ENCODE results near the gene UPF2. TPM values are rescaled to one million over a fixed set of nuclear protein-coding genes. Genes with fewer than 3 reads are reported as not detected.

UPF2 gene
- total RNA-seq, 6 donors from 2014 or later = 16.0 to 44.0 (median 17.3) TPM

DNA sequence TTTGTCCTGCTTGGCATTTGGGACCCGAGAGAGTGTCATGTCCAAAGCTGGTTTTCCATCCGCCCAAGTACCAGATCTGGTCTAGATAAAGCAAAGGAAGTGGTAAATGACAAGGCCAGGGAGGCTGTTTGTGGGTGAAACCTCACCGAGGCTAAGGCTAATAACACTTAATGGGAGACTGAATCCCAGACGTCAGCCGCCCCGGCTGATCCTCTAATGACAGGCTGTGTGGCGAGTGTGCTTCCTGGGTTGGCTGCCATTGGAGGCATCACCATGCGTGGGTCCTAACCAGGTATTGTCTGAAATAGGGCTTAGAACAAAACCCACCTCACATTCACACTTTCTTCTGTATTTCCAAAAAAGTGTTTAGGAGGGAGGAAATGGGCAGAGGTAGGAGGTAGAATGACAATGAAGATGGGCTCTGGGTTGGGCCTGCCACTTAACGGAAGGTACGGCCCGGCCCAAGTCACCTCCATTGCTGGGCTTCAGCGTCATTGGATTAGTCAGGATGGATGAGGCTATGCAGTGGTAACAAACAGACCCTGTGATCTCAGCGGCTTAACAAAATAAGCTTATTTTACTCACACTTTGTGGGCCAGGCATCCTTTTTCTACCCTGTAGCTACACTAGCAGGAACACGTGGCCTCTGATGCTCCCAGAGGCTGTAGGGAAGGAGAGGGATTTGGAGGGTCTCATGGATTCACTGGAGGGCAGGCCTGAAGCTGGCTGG lies 159.8 kb downstream of the UPF2 start:
- 87 to 93% methylated on average over 13 to 14 of the region's 14 CpGs for WGBS, 2 donors
- Histone ChIP-seq H3K9me3 (no peaks in the 10 kb centered on the region), H3K4me1 (peaks cover 0 to 8% (median 0%) of the 10 kb centered on the region in 4 donors), H3K4me3 (no peak overlapping the region), H3K27me3 (no peaks in the 10 kb centered on the region), H3K36me3 (no peaks in the 10 kb centered on the region), H3K27ac (no peak overlapping the region)
- DNase-seq (no peak), ATAC-seq (ENCODE audit: low FRiP score in 2 of 2) (no peak)
- TF ChIP-seq POLR2AphosphoS5 (IDR thresholded peaks at IDR 0.05) (no peak), EP300 (IDR thresholded peaks at IDR 0.05) (no peak), POLR2A (IDR thresholded peaks at IDR 0.05) (no peak)
- TF ChIP-seq, protein P1, sequence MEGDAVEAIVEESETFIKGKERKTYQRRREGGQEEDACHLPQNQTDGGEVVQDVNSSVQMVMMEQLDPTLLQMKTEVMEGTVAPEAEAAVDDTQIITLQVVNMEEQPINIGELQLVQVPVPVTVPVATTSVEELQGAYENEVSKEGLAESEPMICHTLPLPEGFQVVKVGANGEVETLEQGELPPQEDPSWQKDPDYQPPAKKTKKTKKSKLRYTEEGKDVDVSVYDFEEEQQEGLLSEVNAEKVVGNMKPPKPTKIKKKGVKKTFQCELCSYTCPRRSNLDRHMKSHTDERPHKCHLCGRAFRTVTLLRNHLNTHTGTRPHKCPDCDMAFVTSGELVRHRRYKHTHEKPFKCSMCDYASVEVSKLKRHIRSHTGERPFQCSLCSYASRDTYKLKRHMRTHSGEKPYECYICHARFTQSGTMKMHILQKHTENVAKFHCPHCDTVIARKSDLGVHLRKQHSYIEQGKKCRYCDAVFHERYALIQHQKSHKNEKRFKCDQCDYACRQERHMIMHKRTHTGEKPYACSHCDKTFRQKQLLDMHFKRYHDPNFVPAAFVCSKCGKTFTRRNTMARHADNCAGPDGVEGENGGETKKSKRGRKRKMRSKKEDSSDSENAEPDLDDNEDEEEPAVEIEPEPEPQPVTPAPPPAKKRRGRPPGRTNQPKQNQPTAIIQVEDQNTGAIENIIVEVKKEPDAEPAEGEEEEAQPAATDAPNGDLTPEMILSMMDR (IDR thresholded peaks at IDR 0.05) = no peak

DNA sequence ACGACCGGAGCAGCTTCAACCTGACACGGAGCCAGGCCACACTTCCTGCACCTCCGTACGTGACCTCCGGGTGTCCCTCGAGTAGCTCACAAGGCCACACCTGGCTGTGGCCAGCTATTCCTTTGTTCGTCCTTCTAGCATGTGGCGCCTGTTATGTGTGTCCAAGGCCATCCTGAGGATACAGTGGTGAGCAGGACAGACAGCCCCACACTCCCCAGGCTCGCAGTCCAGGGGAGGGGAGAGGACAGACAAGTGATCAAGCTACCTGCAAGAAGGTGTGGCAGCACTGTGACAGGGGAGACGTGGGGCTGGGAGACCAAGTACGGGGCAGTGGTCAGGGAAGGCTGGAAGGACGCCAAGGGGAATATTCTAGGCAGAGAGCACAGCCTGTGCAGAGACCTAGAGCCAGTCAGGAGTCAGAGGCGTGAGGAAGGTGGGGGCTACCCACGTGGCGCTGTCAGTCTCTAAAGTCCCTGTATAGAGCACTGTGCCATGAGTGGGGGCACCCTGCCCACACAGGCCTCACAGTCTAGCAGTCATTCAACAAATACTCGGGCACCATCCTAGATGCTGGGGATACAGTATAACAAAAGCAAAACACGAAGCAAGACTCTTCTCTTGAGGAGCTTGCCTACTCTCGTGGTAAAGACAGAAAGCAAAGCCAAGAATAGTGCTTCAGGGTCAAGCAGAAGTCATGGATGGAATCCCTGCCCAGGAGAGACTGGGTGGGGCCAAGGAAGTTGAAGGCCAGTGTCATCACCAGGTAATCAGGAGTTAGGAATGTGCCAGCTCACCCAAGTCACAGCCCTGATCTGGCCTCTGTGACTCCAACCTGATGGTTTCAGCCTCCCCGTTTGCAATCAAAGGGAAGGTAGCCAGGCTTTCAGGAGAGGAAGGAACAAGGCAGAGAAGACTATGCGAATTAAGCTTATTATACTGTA lies 160.9 kb downstream of the UPF2 start:
- Histone ChIP-seq H3K4me3 (no peak overlapping the region), H3K36me3 (no peaks in the 10 kb centered on the region), H3K27ac (no peak overlapping the region), H3K27me3 (no peaks in the 10 kb centered on the region), H3K4me1 (peaks cover 0 to 11% (median 2%) of the 10 kb centered on the region in 4 donors), H3K9me3 (no peaks in the 10 kb centered on the region)
- no peak for DNase-seq
- TF ChIP-seq EP300 (IDR thresholded peaks at IDR 0.05) = no peak
- TF ChIP-seq, protein P1 (IDR thresholded peaks at IDR 0.05) = peak in 3 of 6 experiments; percentile 9 to 35 (median 12)
- peak in 1 of 2 donors; percentile 54 for ATAC-seq (ENCODE audit: low FRiP score in 2 of 2)
- WGBS, 2 donors = 84 to 89% methylated on average over 19 to 21 of the region's 21 CpGs

DNA sequence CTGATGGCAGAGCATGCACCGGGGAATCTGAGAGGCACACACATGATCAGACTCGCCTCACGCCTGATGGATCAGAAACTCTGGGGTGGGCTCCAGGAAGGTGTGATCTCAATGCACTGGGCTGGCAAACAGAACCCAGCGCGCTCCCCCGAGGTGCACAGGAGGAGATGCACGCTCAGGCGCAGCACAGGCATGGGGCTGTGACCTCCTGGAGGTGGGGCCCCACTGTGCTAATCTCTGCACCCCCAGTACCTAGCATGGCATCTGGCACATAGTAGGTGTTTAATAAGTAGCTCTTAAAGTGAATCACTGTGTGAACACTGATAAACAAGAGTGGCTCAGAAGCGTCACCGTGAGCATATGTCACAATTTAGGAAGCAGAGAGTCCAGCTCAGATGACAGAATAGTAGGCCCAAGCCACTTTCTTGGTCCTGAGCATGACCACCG lies 161.6 kb downstream of the UPF2 start:
- TF ChIP-seq, protein P1 (IDR thresholded peaks at IDR 0.05) = no peak
- no peak for TF ChIP-seq POLR2AphosphoS5 (IDR thresholded peaks at IDR 0.05)
- TF ChIP-seq EP300 (IDR thresholded peaks at IDR 0.05) = no peak
- TF ChIP-seq POLR2A (IDR thresholded peaks at IDR 0.05) = no peak
- DNase-seq (no peak), ATAC-seq (ENCODE audit: low FRiP score in 2 of 2) (no peak)
- Histone ChIP-seq H3K4me3 (no peak overlapping the region), H3K36me3 (no peaks in the 10 kb centered on the region), H3K9me3 (no peaks in the 10 kb centered on the region), H3K27me3 (no peaks in the 10 kb centered on the region), H3K4me1 (peaks cover 6 to 13% (median 8%) of the 10 kb centered on the region in 4 donors), H3K27ac (no peak overlapping the region)
- WGBS, 2 donors = 71 to 87% methylated on average over 6 to 11 of the region's 11 CpGs

DNA sequence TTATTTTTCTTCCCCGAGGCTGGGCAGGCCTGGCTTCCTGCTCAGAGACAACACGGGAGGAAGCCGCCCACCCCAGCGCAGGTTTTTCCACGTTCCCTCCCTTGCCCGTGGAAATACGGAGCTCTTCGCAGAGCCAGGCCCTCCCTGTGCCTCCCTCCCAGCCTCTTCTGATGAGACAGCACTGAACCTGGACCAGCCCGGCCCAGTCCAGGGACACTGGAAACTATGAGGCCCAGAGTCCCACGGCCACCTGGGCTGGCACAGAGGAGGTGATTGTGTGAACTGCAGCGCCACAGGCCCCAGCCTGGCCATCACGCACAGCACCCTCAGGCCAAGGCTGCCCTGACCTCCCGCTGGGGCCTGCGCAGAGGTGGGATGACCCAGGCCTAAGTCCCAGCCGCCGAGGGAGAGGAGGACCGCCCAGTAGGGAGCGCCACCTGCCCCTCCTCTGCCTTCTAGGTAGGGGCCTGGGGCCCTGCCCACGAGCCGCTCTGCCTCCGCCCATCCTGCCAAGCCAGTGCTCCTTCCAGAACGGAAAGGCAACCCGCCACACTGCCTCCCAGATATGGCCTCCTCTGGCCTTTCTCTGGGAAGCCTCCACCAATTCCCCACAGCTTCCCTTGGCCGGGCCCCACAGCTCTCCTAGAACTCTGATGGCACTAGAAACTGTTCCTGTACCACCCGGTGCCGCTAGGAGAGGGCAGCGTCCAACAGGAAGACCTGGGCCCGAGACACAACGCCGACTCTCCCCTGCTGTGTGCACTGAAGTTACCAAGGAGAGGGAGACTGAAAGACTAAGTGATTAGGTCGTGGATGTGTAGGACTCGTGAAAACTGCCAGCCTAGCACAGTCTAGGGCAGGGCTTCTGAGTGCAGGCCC lies 162.2 kb downstream of the UPF2 start:
- 84% methylated on average over 24 to 32 of the region's 32 CpGs for WGBS, 2 donors
- peaks cover 10 to 20% (median 12%) of the 10 kb centered on the region in 4 donors for H3K4me1 ChIP-seq
- H3K27me3 ChIP-seq = no peaks in the 10 kb centered on the region
- TF ChIP-seq POLR2AphosphoS5 (IDR thresholded peaks at IDR 0.05) (no peak), EP300 (IDR thresholded peaks at IDR 0.05) (no peak), POLR2A (IDR thresholded peaks at IDR 0.05) (no peak)
- TF ChIP-seq, protein P1 (IDR thresholded peaks at IDR 0.05) = no peak
- no peak overlapping the region for H3K27ac ChIP-seq
- H3K9me3 ChIP-seq = no peaks in the 10 kb centered on the region
- ATAC-seq (ENCODE audit: low FRiP score in 2 of 2) = no peak
- H3K36me3 ChIP-seq = no peaks in the 10 kb centered on the region
- peak in 1 of 2 donors; percentile 78 for DNase-seq
- no peak overlapping the region for H3K4me3 ChIP-seq
